GM19043 (cell line): ENCODE results near the gene REPIN1.

ENCODE experiments used
- ATAC-seq: cut with Tn5 transposase; IDR thresholded peaks from one replicate; pipeline ENCODE4 v1.9.1; 2021; ENCODE audit warnings: low read depth; ENCODE audit not compliant: unreplicated experiment

Gene REPIN1

GRCh38 chr7:150388709-150389531 lies 20.3 kb downstream of the REPIN1 start:
- no peak for ATAC-seq

GRCh38 chr7:150389532-150389816 lies 20.9 kb downstream of the REPIN1 start:
- ATAC-seq, result no peak

GRCh38 chr7:150390205-150390604 lies 21.6 kb downstream of the REPIN1 start:
- ATAC-seq, result no peak

- no peak for ATAC-seq
These were observed 24.7 kb downstream of the REPIN1 start for GRCh38 chr7:150393325-150393724.

GRCh38 chr7:150396426-150396825 lies 27.8 kb downstream of the REPIN1 start:
- ATAC-seq, result no peak

- no peak for ATAC-seq
These were observed 28.2 kb downstream of the REPIN1 start for GRCh38 chr7:150396851-150397260.

GRCh38 chr7:150397346-150398107 lies 28.9 kb downstream of the REPIN1 start:
- ATAC-seq, result no peak

GRCh38 chr7:150398108-150398964 lies 29.7 kb downstream of the REPIN1 start:
- no peak for ATAC-seq

GRCh38 chr7:150398965-150399320 lies 30.3 kb downstream of the REPIN1 start:
- ATAC-seq, result no peak

- no peak for ATAC-seq
These were observed 30.9 kb downstream of the REPIN1 start for GRCh38 chr7:150399421-150400007.

- no peak for ATAC-seq
These were observed 31.6 kb downstream of the REPIN1 start for GRCh38 chr7:150400008-150400787.

GRCh38 chr7:150400788-150401423 lies 32.3 kb downstream of the REPIN1 start:
- ATAC-seq, result no peak

- no peak for ATAC-seq
These were observed 32.8 kb downstream of the REPIN1 start for GRCh38 chr7:150401424-150401790.

GRCh38 chr7:150401861-150402631 lies 33.4 kb downstream of the REPIN1 start:
- ATAC-seq, result no peak

GRCh38 chr7:150402671-150403321 lies 34.2 kb downstream of the REPIN1 start:
- ATAC-seq, result no peak

- no peak for ATAC-seq
These were observed 35.0 kb downstream of the REPIN1 start for GRCh38 chr7:150403376-150404171.

GRCh38 chr7:150404172-150404804 lies 35.7 kb downstream of the REPIN1 start:
- ATAC-seq, result no peak
